HL-60/S4 (cell line): ENCODE results near the gene TMEM201.

Experiments used
- in situ Hi-C: fragments of 300-500 bp; cut with MboI; formaldehyde crosslinking; loops from 2 replicates; pipeline ENCODE4 v1.14.3; 2022; ENCODE audit warnings: low sequenced_read_pairs

TMEM201 gene

DNA sequence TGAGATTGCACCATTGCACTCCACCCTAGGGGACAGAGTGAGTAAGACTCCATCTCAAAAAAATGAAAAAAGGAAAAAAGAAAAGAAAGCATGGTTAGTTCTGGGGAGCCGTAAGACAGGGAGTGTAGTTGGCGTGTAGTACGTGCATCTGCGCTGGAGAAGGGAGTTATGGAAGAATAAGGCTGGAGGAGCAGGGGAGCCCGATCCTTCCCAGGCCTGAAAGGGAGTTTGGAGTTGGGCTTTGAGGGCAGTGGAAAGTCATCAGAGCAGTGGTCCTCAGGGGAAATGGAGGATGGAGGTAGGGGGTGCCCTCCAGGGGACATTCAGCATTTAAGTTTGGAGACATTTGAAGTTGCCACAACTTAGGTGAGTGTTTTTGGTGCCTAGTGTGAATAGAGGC lies 11.3 kb upstream of the TMEM201 start:
- in situ Hi-C loops: no loop called here

DNA sequence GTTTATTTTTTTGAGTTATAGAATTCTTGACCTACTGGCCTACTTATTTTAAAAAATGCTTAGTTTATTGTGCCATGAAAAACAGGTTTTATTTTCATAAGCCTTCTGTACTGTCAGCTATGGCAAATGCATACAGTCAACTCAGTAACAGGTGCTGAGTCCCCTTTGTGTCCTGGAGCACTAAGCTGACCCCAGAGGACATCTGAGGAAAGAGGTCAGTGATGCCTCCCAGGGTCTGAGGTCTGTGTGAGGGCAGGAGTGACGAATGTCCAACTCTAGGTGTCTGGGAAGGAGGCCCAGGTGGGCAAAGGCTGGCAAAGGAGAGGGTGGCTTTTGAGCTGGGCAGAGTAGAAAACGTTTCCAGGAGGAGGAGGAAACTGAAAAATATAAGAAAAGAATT lies 7.8 kb upstream of the TMEM201 start:
- in situ Hi-C loops: loop anchor here (10.0 kb wide), 1 partner anchor 76 kb away; no protein-coding TSS in a partner anchor

DNA sequence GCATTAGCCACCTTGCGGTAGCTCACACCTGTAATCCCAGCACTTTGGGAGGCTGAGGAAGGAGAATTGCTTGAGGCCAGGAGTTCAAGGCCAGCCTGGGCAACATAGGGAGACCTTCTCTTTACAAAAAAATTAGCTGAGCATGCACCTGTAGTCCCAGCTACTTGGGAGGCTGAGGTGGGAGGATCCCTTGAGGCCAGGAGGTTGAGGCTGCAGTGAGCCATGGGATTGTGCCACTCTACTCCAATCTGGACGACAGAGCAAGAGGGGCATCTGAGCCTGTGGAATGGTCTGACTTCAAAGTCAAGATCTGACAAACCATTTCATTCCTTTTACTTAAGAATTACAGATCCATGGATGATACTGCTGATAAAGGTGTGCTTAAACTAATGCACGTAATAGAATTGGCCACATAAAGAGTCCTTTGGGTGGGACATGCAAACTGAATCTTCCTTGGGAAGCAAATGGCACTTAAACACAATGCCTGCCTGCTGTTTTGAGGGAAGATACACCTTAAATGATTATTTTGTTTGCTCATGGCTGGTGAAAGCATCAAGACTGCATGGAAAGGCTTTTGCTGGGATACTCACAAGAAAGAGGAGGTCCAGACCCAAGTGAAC lies 2.5 kb upstream of the TMEM201 start:
- in situ Hi-C loops: loop anchor here (10.0 kb wide), 1 partner anchor 81 kb away; no protein-coding TSS in a partner anchor

DNA sequence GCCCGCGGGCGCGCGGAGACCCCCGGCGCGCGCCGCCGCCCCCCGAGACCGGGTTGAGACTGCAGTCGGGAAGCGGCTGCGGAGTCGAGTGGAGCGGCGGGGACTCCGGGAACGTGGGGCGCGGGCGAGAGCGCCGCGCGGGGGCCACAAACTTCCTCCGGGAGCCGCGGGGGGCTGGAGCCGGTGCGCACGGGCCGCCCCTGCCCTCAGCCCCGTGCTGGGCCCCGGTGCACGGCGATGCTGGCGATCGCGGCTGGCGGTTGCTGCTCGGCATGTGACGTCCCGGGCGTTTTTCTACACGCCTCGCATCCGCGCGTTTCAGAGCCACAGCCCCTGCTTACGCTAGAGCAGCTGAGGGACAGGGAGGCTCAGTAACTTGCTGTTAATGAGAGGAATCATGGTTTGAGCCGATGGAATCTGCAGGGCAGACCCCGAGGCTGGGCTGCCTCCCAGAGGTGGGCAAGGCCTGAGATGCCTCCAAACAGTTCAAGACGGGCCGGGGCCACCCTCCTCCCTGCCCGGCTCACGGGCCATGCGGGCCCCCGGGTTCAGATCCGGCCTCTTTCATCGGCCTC lies 520 bp downstream of the TMEM201 start:
- in situ Hi-C loops: loop anchor here (10.0 kb wide), 1 partner anchor 84 kb away; no protein-coding TSS in a partner anchor

DNA sequence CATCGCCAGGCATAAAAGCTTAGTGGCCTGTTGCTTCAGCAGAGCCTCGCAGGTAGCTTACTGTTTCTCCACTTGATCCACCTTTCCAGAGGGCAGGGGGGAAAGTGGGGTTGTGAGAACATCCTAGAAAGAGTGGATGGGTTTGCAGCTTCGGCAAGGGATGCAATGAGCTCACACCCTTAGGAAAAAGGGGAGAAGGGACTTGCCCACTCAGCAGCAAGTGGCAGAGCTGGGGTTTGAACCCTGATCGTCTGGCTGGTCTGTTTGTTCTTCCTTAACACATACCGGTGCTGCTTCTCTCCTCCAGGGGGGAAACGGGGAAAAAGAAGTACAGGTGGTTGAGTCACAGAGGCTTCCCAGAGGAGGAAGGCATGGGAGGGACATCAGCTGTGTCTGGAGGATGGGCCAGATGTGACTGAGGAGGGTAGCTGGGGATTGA lies 1.0 kb downstream of the TMEM201 start:
- in situ Hi-C loops: loop anchor here (10.0 kb wide), 1 partner anchor 85 kb away; no protein-coding TSS in a partner anchor

GRCh38 chr1:9590201-9590600 lies 1.5 kb downstream of the TMEM201 start:
- in situ Hi-C loops: no loop called here

- in situ Hi-C loops: no loop called here
Observed at GRCh38 chr1:9590945-9591668, 2.4 kb downstream of the TMEM201 start.

DNA sequence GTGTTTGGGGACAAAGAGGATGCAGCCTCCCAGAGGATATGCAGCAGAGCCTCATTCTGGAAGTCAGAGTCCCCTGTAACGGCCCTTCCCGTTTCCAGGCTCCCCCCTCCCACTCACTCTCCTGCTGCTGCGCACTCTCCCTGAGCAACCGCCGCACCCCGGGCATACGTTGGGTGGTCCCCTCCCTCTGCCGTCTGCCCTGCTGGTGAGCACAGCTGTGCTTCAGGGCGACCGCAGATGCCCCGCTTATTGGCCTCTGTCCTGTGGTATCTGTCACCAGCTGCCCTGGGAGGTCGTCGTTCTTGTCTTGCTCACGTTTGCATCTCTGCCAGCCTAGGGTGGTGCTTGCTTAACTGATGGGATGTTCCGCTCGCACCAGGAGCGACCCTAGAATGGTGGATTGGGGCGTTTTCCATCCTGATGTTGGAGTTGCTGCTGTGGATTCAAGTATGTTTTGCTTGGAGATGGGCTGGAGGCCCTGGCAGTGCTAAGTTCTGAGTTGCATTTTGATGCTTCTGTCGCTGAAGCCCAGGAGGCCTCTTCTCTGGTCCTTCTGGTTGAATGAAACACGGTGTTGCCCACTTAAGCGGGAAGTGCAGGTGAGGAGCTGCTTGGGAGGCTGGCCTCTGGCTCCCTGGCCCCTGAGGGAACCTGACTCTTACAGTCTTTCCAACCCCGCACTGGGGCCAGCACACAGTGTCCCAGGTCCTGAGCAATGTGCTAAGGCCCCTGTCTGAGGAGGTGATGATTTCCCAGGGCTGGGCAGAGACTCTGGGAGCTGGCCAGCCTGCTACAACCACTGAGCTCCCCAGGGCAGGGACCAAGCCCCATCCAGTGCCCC lies 3.2 kb downstream of the TMEM201 start:
- in situ Hi-C loops: no loop called here

- in situ Hi-C loops: no loop called here
Observed at GRCh38 chr1:9592510-9593075, 3.9 kb downstream of the TMEM201 start.

DNA sequence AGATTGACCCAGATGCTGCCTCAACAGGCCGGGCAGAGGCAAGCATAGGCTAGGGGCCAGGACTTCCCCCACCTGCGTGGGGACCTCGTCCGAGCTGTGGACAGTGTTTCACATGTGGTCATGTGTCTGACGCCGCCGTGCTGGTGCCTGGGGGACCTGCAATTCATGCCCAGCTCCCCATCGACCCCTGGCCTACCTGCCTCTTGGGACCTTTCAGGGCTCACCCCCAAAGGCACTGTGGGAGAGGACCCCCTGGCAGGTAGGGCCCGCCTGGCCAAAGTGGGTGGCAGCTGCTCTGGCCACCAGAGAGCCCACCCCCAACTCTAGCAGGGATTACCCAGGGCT lies 4.4 kb downstream of the TMEM201 start:
- in situ Hi-C loops: no loop called here

- in situ Hi-C loops: no loop called here
Observed at GRCh38 chr1:9593492-9594465, 5.1 kb downstream of the TMEM201 start.

DNA sequence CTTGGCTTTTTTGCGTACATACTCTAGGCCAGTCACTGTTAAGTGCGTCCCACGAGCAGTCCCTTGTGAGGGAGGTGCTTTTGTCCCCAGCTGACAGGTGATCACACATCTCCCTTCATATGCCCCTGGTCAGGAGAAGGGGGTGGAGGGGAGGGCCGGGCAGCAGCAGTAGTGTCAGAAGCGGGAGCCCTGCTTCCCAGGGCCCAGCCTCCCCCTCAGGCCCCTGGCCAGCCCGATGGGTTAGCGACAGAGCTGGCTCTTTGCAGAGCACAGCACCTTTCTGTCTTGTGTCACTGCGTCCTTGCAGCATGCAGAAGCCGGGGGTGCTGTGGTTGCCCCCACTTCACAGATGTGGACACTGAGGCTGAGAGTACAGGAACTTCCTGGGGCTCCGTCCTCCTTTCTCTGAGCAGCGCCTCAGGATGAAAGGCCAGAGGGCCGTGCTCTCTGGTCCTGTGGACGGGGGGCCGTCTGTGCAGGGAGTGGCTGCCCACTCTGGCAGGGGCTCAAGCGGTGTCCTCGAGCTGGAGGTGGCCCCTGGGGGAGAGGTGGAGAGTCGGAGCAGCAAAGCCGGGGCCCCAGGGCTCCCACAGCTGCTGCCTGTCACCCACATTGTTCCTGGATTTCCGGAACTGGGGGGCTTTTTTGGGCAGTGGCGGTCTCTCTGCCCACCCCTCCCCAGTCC lies 5.9 kb downstream of the TMEM201 start:
- in situ Hi-C loops: no loop called here

DNA sequence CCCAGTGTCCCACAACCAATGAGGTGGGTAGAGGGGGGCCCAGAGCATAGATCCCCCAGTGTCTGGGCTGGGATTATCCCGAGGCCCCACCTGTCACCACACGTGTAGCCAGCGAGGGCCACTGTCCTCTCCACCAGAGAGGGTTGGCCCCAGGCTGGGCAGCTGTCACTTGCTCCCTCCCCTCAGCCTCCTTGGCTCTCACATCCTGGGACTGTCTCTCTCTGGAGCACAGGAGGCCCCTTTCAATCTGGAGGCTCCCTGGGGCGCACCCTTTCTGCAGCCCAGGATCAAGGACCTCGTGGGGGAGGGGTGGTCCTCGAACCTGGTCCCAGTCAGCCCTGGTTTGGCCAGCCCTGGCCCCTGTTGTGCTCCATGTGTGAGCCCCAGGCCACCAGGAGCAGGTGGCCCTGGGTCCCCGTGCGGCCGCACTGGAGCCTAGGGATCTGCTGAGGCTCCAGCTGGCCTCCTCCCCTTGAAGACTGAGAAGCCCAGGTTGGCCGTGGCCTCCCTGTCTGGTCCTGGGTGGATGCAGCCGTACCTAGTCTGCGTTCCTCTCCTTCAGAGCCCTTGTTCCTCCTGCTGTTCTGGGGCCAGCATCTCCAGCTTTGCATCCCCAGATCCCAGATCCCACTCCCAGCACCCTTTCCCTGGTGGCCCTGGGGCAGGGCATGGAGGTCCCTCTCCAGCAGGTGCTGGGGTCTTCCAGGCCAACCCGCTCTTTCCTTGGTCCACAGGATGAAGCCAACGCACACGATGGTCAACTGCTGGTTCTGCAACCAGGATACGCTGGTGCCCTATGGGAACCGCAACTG lies 6.7 kb downstream of the TMEM201 start:
- in situ Hi-C loops: no loop called here

DNA sequence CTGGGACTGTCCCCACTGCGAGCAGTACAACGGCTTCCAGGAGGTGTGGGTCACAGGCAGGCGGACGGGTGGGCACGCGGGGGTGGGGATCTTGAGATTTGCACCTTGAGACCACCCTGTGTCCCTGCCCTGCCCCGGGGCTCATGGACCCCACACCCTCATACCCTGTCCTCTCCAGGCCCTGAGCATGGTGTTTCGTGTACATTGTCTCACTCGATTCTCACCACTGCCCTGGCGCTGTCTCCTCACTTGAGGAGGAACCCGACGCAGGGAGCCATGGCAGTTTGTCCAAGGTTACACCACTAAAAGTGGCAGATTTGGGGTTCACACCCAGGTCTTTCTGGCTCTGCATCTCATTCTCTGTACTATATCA lies 7.2 kb downstream of the TMEM201 start:
- in situ Hi-C loops: no loop called here

DNA sequence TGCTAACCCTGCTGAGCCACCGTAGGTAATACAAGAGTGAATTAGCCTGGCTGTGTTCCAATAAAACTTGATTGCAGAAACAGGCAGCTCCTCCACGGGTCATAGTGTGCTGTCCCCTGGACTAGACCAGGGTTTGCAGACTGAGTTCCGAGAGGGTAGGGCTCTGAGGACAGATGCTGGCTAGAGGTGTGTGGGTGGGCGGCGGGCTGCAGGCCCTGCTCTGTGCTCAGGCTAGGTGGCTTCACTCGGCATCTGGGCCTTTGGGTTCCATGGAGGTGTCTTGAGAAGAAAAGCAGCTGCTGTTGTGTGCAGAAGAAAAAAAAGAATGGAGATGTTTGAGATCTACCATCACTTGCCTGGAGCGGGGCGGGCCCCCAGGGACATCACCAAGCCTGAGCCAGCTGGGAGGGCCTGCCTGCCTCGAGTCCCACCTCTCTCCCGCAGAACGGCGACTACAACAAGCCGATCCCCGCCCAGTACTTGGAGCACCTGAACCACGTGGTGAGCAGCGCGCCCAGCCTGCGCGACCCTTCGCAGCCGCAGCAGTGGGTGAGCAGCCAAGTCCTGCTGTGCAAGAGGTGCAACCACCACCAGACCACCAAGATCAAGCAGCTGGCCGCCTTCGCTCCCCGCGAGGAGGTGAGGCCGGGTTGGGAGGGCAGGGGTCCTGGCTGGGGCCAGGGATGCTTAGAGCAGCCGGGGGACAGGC lies 7.9 kb downstream of the TMEM201 start:
- in situ Hi-C loops: no loop called here

DNA sequence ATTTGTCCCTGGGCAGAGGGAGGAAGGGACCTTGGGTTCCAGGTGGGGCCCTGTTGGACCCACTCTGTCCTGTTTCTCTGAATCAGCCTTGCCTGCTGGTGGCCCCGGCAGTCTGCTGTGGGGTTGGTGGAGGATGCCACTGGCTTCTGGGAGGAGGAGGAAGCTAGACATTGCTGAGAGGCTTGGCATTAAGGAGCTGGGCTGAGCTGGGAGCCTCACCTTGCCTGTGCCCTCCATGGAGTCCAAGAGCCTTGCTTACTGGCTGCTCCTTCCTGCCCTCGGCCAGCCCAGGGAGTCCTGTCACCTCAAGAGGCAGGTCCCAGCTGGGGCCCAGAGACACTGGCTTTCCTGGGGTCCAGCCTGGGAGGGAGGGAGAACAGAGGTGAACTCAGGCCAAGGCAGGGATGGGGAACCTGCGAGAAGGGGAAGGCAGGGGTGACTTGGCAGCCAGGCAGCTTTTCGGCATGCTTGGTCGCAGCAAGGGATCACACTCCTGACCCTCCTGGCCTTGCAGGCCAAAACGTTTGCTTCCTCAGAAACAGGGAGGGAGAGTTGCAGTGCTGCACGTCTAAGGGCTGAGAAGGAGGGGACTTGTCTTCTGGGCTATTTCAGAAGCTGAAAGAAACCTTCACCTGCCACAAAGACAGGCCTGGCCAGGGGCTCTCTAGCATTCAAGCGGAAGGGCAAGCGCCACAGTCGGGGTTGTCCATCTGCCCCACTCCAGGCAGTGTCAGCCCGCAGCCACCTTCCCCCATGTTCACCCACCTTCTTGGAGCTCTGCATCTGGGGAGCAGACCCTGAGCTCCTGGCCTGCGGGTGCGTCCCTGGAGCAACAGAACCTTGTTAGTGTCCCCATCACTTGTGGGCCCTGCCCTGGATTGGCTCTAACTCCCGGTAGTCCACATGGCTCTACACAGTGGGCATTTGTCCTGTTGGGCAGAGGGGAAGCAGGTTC lies 8.9 kb downstream of the TMEM201 start:
- in situ Hi-C loops: no loop called here

GRCh38 chr1:9598316-9598700 lies 9.6 kb downstream of the TMEM201 start:
- in situ Hi-C loops: no loop called here
